HUES64 (cell line): ENCODE measurements around the gene WDR70.
"Not testable (repeated sequence)": the region's sequence is repeated elsewhere in the genome, so short reads cannot be mapped to it uniquely, and the experiment has no call there.

Experiments used
- H3K27ac ChIP-seq: 2 replicates; pipeline ENCODE4 v1.7.0; 2013; ENCODE audit warnings: low read depth, low read length, inconsistent platforms
- H3K27me3 ChIP-seq: 2 replicates; pipeline ENCODE4 v1.6.1; 2013; ENCODE audit warnings: mild to moderate bottlenecking, low read length; ENCODE audit not compliant: insufficient read depth
- H3K36me3 ChIP-seq: 2 replicates; pipeline ENCODE4 v1.6.1; 2013; ENCODE audit warnings: mild to moderate bottlenecking, low read length; ENCODE audit not compliant: insufficient read depth
- H3K4me1 ChIP-seq: 2 replicates; pipeline ENCODE4 v1.6.1; 2013; ENCODE audit warnings: mild to moderate bottlenecking, low read length, moderate library complexity; ENCODE audit not compliant: insufficient read depth
- H3K4me3 ChIP-seq: 2 replicates; pipeline ENCODE4 v1.5.1; 2013; ENCODE audit warnings: mild to moderate bottlenecking, low read length, moderate library complexity
- H3K9ac ChIP-seq: 2 replicates; pipeline ENCODE4 v1.6.1; 2013; ENCODE audit warnings: mild to moderate bottlenecking, low read depth, low read length
- H3K9me3 ChIP-seq: 2 replicates; pipeline ENCODE4 v1.6.1; 2013; ENCODE audit warnings: low read depth, low read length; ENCODE audit not compliant: insufficient read depth
- WGBS: fragments of 150-250, 120-280 bp; methylation state at CpG from one replicate; pipeline ENCODE4 v1.1.7; 2013; ENCODE audit warnings: missing lambda C conversion rate; 5-methylcytosine and 5-hydroxymethylcytosine counted together

WDR70 gene

DNA sequence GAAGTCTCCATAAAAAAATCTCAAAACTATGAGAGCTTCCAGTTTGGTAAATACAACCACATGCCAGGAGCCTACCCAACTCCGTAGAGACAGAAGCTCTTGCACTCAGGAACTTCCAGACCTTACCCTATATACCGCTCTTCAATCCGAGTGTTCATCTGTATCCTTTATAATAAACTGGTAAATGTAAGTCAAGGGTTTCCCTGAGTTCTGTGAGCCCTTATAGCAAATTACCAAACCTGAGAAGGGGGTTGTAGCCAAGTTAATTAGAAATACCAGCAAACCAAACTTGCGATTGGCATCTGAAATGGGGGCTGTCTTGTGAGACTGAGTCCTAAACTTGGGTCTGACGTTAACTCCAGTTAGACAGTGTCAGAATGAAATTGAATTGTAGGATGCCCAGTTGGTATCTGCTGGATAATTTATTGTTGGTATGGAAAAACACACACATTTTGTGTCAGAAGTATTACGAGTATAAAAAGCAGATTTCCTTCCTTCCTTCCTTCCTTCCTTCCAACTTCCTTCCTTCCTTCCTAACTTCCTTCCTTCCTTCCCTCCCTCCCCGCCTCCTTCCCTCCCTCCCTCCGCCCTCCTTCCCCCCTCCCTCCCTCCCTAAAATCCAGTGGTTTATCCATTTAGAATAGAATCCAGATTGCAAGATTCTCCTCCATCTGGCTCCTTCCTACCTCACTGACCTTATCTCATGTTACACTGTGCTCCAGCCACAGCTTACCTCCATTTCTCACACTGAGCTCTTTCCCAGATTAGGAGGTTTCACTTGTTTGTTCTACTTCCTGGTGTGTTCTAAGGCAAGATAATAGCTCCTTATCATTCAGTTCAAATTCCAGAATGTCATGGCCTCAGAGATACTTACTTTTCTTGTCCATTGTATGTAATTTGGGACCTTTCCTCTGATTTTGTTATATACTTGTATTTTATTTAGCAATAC lies 196.7 kb downstream of the WDR70 start:
- H3K27me3 ChIP-seq = no peaks in the 10 kb centered on the region
- 96% methylated on average over 6 of the region's 8 CpGs for WGBS
- no peaks in the 10 kb centered on the region for H3K36me3 ChIP-seq
- no peaks in the 10 kb centered on the region for H3K9me3 ChIP-seq
- no peak overlapping the region for H3K4me3 ChIP-seq
- H3K4me1 ChIP-seq = no peaks in the 10 kb centered on the region; the same call in 1 of the 2 replicates
- no peak overlapping the region for H3K27ac ChIP-seq
- no peak overlapping the region for H3K9ac ChIP-seq

DNA sequence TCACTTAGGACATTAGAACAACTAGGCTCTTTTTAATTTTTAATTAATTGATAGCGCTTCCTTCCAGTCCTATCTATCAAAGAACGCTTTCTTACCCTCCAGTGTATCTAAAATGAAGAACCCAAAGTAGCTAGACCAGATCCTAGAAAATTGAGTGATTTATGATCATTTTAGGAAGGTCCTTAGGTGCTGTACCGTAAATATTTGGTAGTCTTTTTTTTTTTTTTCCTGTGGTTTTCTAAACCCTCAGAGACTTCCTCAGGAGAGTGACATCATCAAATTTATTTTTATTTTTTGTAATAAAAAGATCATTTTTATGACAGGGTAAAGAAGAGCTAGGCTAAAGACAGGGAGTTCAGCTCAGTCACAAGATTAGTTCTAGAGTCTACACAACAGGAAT lies 197.4 kb downstream of the WDR70 start:
- Histone ChIP-seq H3K4me3 (no peak overlapping the region), H3K9me3 (no peaks in the 10 kb centered on the region), H3K9ac (no peak overlapping the region), H3K36me3 (no peaks in the 10 kb centered on the region), H3K27ac (no peak overlapping the region), H3K27me3 (no peaks in the 10 kb centered on the region), H3K4me1 (no peaks in the 10 kb centered on the region; the same call in 1 of the 2 replicates)
- 96% methylated on average over 3 of the region's 3 CpGs for WGBS

DNA sequence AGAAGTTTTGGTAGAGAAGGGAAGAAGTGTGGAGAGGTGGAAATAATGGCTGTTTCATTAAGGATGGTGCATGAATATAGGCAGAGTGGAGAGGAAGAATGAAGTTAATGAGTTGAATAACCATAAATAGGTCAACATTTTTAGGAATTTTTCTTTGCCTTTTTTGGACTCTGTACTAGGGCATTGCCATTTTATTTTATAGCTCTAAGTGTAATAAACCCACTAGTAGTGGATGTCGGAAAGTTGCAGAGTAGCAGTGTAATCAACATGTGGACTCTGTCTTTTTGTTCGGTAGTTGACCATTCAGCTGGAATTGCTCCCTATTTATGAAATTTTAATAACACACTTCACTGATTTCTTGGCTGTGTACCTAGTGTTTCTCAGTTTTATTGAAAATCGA lies 199.1 kb downstream of the WDR70 start:
- Histone ChIP-seq H3K36me3 (no peaks in the 10 kb centered on the region), H3K9me3 (no peaks in the 10 kb centered on the region), H3K27me3 (no peaks in the 10 kb centered on the region), H3K4me1 (no peaks in the 10 kb centered on the region; the same call in 1 of the 2 replicates), H3K9ac (no peak overlapping the region), H3K4me3 (no peak overlapping the region), H3K27ac (no peak overlapping the region)
- WGBS = 93% methylated on average over 2 of the region's 3 CpGs

DNA sequence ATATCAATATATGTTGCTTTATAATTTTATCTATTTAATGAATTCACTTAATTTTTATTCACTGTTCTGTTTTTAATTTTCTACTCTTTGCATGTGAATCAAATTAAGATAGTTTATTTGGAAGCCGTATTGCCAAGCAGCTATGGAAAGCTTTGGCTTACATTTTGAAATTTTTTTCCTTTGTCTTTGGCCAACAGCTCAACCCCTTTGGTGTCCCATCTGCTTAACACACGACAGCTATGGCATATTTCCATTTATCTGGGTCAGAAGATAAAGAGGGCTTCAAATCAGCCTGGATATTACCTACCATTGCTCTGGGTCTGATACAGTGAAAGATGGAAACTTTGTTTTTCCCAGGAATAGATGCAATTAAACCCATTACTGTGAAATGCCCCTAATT lies 201.0 kb downstream of the WDR70 start:
- Histone ChIP-seq H3K9me3 (no peaks in the 10 kb centered on the region), H3K27ac (no peak overlapping the region), H3K36me3 (no peaks in the 10 kb centered on the region), H3K27me3 (no peaks in the 10 kb centered on the region), H3K4me1 (no peaks in the 10 kb centered on the region), H3K4me3 (no peak overlapping the region), H3K9ac (no peak overlapping the region)
- WGBS = 96% methylated on average over 2 of the region's 2 CpGs

DNA sequence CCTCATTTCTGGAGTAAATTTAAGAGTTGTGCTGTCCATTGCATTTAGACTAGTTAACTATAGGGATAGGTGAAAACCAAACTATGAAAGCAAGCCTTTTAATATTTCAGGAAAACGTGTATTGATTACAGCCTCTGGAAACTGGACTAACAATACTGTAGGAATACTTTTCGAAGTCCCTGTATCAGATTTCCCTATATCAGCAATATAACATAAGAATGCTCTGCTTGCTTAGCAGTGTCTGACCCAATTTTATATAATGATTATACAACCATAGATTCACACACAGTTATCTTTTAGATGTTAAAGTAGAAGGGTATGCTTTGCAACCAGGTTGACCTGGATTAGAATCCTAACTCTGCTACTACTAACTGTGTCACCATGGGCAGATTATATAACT lies 203.1 kb downstream of the WDR70 start:
- H3K4me3 ChIP-seq = no peak overlapping the region
- H3K9ac ChIP-seq = no peak overlapping the region
- H3K36me3 ChIP-seq = no peaks in the 10 kb centered on the region
- H3K27ac ChIP-seq = no peak overlapping the region
- no peaks in the 10 kb centered on the region for H3K27me3 ChIP-seq
- WGBS = 91% methylated on average over 2 of the region's 2 CpGs
- no peaks in the 10 kb centered on the region for H3K9me3 ChIP-seq
- no peaks in the 10 kb centered on the region for H3K4me1 ChIP-seq

DNA sequence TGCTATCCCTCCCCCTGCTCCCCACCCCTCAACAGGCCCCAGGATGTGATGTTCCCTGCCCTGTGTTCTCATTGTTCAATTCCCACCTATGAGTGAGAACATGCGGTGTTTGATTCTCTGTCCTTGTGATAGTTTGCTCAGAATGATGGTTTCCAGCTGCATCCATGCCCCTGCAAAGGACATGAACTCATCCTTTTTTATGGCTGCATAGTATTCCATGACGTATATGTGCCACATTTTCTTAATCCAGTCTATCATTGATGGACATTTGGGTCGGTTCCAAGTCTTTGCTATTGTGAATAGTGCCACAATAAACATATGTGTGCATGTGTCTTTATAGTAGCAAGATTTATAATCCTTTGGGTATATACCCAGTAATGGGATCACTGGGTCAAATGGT lies 214.2 kb downstream of the WDR70 start:
- not testable (repeated sequence) for H3K4me3 ChIP-seq, H3K36me3 ChIP-seq, H3K27ac ChIP-seq, H3K27me3 ChIP-seq, H3K4me1 ChIP-seq, H3K9me3 ChIP-seq, H3K9ac ChIP-seq
- 96% methylated on average over 2 of the region's 3 CpGs for WGBS

DNA sequence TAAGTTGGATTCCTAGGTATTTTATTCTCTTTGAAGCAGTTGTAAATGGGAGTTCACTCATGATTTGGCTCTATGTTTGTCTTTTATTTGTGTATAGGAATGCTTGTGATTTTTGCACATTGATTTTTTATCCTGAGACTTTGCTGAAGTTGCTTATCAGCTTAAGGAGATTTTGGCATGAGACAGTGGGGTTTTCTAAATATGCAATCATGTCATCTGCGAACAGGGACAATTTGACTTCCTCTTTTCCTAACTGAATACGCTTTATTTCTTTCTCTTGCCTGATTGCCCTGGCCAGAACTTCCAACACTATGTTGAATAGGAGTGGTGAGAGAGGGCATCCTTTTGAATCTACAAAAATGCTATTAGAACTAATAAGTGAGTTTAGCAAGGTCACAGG lies 215.7 kb downstream of the WDR70 start:
- H3K9me3 ChIP-seq, H3K36me3 ChIP-seq, H3K4me1 ChIP-seq, H3K9ac ChIP-seq, H3K27me3 ChIP-seq, H3K4me3 ChIP-seq, H3K27ac ChIP-seq: not testable (repeated sequence)
- 0% methylated on average over 1 of the region's 2 CpGs for WGBS

DNA sequence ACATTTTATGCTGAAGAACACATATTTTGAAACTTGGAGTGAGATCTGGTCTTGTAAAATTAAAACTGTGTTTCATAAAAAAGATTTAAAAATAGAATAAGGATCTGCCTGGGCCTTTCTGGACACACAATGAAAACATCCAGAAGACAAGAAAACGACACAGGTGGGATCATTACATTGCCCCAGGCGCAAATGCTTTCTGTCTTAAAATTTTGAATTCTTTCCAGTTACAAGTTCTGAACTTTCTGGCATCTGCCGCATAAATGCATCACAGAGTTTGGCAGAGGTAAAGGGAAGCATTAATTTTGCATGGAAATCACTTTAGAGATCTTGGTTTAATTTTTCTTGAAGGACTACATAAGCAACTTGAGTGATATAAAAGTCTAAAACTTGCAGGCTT lies 219.6 kb downstream of the WDR70 start:
- 93% methylated on average over 3 of the region's 3 CpGs for WGBS
- H3K9me3 ChIP-seq = no peaks in the 10 kb centered on the region
- no peaks in the 10 kb centered on the region for H3K36me3 ChIP-seq
- no peaks in the 10 kb centered on the region for H3K27me3 ChIP-seq
- no peak overlapping the region for H3K27ac ChIP-seq
- no peak overlapping the region for H3K4me3 ChIP-seq
- H3K4me1 ChIP-seq = no peaks in the 10 kb centered on the region
- no peak overlapping the region for H3K9ac ChIP-seq

DNA sequence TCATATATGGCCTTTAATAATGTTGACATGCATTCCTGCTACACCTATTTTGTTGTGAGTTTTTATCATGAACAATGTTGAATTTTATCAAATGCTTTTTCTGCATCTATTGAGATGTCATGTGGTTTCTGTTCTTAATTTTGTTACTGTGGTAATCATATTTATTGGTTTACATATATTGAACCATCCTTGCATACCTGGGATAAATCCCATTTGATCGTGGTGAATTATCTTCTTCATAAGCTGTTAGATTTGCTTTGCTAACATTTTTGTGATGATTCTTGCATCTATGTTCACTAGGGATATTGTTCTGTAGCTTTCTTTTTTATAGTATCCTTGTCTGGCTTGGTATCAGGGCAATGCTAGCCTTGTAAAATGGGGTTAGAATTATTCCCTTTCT lies 222.0 kb downstream of the WDR70 start:
- H3K4me3 ChIP-seq = no peak overlapping the region
- H3K36me3 ChIP-seq = no peaks in the 10 kb centered on the region
- no peak overlapping the region for H3K9ac ChIP-seq
- H3K27ac ChIP-seq = no peak overlapping the region
- no peaks in the 10 kb centered on the region for H3K27me3 ChIP-seq
- H3K4me1 ChIP-seq = no peaks in the 10 kb centered on the region
- H3K9me3 ChIP-seq = no peaks in the 10 kb centered on the region
- 92% methylated on average over 1 of the region's 1 CpG for WGBS

DNA sequence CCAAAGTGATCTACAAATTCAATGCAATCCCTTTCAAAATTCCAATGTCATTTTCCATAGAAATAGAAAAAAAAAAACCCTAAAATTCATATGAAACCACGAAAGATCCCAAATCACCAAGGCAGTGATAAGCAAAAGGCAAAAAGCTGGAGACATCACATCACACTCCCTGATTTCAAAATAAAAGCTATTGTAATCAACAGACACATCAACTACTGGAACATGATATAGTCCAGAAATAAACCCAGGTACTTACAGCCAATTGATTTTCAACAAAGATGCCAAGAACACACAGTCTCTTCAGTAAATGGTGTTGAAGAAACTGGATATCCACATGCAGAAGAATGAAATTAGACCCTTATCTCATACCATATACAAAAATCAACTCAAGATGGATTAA lies 224.0 kb downstream of the WDR70 start:
- 0 out of 2 replicates have a peak, but pooled peaks cover 2% of the 10 kb centered on the region for H3K36me3 ChIP-seq
- no peak overlapping the region for H3K27ac ChIP-seq
- H3K9ac ChIP-seq = no peak overlapping the region
- no peaks in the 10 kb centered on the region for H3K4me1 ChIP-seq
- 93% methylated on average over 1 of the region's 1 CpG for WGBS
- H3K27me3 ChIP-seq = no peaks in the 10 kb centered on the region
- H3K4me3 ChIP-seq = no peak overlapping the region
- no peaks in the 10 kb centered on the region for H3K9me3 ChIP-seq

DNA sequence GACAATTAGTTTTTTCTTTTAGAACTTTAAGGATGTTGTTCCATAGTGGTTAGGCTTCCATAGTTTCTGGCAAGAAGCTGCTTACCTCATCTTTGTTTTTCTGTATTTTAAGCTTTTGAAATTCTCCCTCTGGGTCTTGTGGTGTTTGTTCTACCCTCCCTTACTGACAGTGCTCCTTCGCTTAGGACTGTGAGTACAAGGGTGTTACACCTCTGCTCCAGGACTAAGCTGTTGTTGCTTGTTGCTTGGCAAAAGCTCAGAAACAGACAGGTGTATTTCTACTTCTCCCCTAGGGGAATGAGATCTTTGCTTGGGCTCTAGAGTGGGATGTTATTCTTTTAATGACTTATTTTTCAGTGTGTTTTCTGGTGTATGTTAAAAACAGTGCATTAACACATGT lies 225.2 kb downstream of the WDR70 start:
- H3K9me3 ChIP-seq = no peaks in the 10 kb centered on the region
- H3K36me3 ChIP-seq = 0 out of 2 replicates have a peak, but pooled peaks cover 2% of the 10 kb centered on the region
- no peak overlapping the region for H3K4me3 ChIP-seq
- whole genome bisulfite sequencing = 92% methylated on average over 1 of the region's 1 CpG
- no peak overlapping the region for H3K27ac ChIP-seq
- H3K9ac ChIP-seq = no peak overlapping the region
- H3K4me1 ChIP-seq = no peaks in the 10 kb centered on the region
- no peaks in the 10 kb centered on the region for H3K27me3 ChIP-seq
